NOMO-1 treated with DMSO at 0.1 percent for 48 hours (cell line): ENCODE results near the gene JMJD6.
"Not testable (repeated sequence)": the region's sequence is repeated elsewhere in the genome, so short reads cannot be mapped to it uniquely, and the experiment has no call there.

Source experiments
- DNase-seq: peaks from one replicate; lab custom pipeline; 2025; ENCODE audit not compliant: unreplicated experiment; lab: John Stamatoyannopoulos, UW

Gene JMJD6

GRCh38 chr17:76718516-76718915 lies 7.9 kb downstream of the JMJD6 start:
- DNase-seq: no peak

GRCh38 chr17:76716839-76717215 lies 9.6 kb downstream of the JMJD6 start:
- DNase-seq: no peak

- DNase-seq: peak; percentile 99
Measured at GRCh38 chr17:76716146-76716838, 10.1 kb downstream of the JMJD6 start.

- no peak for DNase-seq
Measured at GRCh38 chr17:76715496-76715830, 10.9 kb downstream of the JMJD6 start.

- DNase-seq: peak; percentile 40
Measured at GRCh38 chr17:76714822-76715495, 11.4 kb downstream of the JMJD6 start.

- DNase-seq: no peak
Measured at GRCh38 chr17:76714336-76714735, 12.1 kb downstream of the JMJD6 start.

- DNase-seq: no peak
Measured at GRCh38 chr17:76713765-76714164, 12.6 kb downstream of the JMJD6 start.

GRCh38 chr17:76712321-76712720 lies 14.1 kb downstream of the JMJD6 start:
- DNase-seq: not testable (repeated sequence)

GRCh38 chr17:76710863-76711611 lies 15.4 kb downstream of the JMJD6 start, which contains the start of gene MXRA7:
MXRA7 (minus strand) TSS chr17:76710965; CDS start chr17:76710946, 19 bp downstream.
- no peak for DNase-seq

GRCh38 chr17:76709951-76710862 lies 16.2 kb downstream of the JMJD6 start:
- not testable (repeated sequence) for DNase-seq

- no peak for DNase-seq
Measured at GRCh38 chr17:76709077-76709950, 17.1 kb downstream of the JMJD6 start.

GRCh38 chr17:76707985-76708807 lies 18.2 kb downstream of the JMJD6 start:
- DNase-seq: no peak

- DNase-seq: no peak
Measured at GRCh38 chr17:76706817-76707216, 19.6 kb downstream of the JMJD6 start.

GRCh38 chr17:76704805-76705204 lies 21.6 kb downstream of the JMJD6 start:
- no peak for DNase-seq

- DNase-seq: no peak
Measured at GRCh38 chr17:76702941-76703637, 23.3 kb downstream of the JMJD6 start.

GRCh38 chr17:76702076-76702475 lies 24.3 kb downstream of the JMJD6 start:
- DNase-seq: no peak

GRCh38 chr17:76701471-76701967 lies 24.9 kb downstream of the JMJD6 start:
- DNase-seq: no peak
